ENCODE results near the gene GET4.
"Not testable (repeated sequence)": the region's sequence is repeated elsewhere in the genome, so short reads cannot be mapped to it uniquely, and the experiment has no call there.

The GET4 gene

GRCh38 chr7:917255-918117, 41.1 kb downstream of the GET4 start:
- no peak for DNase-seq

DNA sequence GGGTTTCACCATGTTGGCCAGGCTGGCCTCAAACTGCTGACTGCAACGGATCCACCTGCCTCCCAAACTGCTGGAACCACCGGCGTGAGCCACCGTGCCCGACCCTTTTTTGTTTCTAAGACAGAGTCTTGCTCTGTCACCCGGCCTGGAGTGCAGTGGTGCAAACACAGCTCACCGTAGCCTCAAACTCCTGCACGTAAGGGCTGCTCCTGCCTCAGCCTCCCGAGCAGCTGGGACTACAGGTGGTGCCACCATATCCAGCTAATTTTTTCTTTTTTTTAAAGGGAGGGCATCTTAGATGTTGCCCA, 41.7 kb downstream of the GET4 start:
- no peak for DNase-seq

DNA sequence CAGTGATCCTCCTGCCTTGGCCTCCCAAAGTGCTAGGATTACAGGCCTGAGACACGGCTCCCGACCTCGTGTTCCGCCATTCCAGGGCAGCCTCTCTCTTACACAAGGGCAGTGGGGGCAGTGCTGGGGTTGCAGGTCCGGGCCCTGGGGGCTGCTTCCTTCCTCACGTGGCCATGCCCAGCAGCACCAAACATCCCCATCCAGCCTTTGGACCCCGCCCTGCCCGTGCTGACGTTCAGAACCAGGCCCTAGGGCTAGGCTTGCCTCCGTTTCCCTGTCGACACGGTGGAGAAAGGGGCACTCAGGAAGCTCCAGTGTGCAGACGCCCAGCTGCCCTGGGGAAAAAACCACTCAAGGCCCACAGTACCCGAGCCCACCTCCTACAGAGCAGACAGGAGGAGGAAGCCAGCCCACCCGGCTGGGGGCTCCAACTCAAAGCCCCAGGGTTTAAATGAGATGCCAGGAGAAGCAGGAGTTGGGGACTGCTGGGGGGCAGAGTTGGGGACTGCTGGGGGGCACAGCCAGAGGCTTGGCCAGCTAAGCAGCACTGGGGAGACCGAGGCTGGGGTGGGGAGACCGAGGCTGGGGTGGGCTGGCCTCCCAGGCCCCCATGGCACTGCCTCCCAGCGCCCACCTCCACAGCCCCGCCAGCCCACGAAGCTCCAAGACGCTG, 42.2 kb downstream of the GET4 start:
- no peak for DNase-seq

- no peak for DNase-seq
These were observed 42.7 kb downstream of the GET4 start for GRCh38 chr7:919114-919442.

- DNase-seq: no peak
These were observed 43.6 kb downstream of the GET4 start for GRCh38 chr7:919924-920341.

DNA sequence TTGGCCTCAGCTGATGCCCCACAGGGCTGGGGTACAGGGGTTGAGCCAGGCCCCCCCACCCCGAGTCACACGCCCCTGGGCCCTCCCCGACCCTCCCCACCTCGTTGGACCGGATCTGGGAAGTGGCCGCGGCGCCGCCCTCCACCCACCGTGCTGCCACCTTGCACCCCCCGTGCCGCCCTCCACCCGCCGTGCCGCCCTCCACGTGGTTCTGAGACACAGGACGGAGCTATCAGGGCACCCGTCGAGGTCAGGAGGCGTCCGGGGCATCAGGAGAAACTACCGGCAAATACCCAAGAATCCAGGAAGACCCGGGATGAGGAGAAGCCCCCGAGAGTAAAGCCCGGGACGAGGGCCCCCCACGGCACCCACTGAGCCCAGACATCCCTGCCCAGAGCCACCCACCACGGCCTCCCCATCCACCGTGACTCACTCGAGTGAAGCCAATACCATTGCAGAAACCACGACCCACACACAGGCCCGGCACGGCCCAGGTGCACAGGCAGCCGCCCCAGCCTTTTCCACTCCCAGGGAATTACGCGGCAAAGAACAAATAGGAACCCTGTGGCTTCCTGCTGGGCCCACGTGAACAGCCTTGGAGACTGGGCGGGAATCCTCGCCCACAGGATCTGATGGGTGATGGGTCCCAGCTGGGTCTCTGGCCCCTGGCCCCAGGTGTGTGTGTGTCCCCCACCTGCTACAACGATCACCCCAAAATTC, 44.2 kb downstream of the GET4 start:
- no peak for DNase-seq

DNA sequence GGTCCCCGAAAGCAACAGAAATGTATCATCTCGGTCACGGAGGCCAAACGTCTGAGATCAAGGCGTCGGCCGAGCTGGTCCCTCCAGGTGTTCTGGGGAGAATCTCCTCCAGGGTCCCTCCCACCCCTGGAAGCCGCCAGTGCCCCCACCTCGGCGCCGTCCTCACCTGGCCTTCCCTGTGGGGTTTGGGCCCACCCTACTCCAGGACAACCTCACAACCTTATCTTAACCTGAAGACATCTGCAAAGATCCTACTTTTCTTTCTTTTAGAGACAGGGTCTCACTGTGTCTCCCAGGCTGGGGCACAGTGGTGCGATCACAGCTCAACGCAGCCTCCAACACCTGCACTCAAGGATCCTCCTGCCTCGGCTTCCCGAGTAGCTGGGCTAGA, 44.7 kb downstream of the GET4 start:
- no peak for DNase-seq

DNA sequence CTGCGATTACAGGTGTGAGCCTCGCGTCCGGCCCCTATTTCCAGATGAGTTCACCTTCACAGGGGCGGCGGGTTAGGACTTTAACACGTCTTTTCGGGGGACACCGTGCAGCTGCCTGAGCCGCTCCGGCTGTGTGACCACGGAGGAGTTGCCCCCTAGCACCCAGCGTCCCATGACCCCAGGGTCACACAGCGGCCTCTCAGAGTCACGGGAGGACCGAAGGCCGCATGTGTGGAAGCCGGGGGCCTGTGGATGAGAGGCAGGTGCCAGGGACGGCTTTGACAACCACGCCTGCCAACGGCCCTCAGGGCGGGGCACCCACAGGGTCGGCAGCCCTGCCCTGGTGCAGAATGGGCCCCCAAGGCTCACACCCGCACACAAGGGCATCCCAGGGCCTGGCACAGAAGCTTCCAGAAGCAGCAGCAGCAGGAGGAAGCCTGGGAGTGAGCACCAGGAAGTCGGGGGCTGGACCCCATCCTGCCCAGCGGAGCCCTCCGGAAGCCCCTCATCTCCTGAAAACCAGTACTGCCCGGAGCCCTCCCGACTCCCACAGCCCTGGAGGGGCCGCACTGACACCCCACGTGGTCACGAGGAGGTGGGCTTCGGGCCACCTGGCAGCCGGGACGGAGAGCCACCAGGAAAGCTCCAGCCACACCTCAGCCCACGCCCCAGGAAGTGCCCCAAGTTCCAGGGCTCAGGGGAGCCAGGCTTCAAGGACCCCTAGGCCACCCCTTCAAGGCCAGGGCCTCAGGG, 45.4 kb downstream of the GET4 start:
- DNase-seq: no peak

- DNase-seq: peak; percentile 59 to 71
These were observed 46.2 kb downstream of the GET4 start for GRCh38 chr7:922334-923107.

- DNase-seq: peak; percentile 89 to 92
These were observed 47.0 kb downstream of the GET4 start for GRCh38 chr7:923108-924041.

DNA sequence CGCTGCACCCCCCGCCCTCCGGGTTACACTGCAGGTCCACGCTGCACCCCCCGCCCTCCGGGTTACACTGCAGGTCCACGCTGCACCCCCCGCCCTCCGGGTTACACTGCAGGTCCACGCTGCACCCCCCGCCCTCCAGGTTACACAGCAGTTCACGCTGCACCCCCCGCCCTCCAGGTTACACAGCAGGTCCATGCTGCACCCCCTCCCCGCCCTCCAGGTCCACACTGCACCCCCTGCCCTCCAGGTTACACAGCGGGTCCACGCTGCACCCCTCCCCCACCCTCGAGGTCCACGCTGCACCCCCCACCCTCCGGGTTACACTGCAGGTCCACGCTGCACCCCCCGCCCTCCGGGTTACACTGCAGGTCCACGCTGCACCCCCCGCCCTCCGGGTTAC, 47.7 kb downstream of the GET4 start:
- not testable (repeated sequence) for DNase-seq

GRCh38 chr7:924541-925231, 48.3 kb downstream of the GET4 start:
- peak; percentile 37 to 44 for DNase-seq

DNA sequence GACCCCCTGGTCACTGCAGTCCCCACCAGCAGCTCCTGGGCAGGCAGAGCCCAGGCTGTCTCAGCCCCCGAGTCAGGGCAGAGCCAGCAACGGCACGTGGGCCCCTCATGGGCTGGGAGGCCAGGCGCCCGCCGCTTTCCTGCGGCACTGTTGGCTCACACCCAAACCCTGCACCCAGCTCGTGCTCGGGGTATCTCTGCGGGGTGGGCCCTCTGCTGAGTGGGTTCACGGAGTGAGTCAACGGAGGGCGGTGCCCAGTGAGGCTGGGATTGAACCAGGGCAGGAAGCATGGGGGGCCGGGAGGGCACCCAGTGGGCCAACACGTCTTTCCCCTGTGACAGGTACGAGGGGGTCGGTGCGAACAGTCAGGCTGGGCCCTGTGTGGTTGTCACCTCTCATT, 49.2 kb downstream of the GET4 start:
- peak; percentile 54 to 70 for DNase-seq

DNA sequence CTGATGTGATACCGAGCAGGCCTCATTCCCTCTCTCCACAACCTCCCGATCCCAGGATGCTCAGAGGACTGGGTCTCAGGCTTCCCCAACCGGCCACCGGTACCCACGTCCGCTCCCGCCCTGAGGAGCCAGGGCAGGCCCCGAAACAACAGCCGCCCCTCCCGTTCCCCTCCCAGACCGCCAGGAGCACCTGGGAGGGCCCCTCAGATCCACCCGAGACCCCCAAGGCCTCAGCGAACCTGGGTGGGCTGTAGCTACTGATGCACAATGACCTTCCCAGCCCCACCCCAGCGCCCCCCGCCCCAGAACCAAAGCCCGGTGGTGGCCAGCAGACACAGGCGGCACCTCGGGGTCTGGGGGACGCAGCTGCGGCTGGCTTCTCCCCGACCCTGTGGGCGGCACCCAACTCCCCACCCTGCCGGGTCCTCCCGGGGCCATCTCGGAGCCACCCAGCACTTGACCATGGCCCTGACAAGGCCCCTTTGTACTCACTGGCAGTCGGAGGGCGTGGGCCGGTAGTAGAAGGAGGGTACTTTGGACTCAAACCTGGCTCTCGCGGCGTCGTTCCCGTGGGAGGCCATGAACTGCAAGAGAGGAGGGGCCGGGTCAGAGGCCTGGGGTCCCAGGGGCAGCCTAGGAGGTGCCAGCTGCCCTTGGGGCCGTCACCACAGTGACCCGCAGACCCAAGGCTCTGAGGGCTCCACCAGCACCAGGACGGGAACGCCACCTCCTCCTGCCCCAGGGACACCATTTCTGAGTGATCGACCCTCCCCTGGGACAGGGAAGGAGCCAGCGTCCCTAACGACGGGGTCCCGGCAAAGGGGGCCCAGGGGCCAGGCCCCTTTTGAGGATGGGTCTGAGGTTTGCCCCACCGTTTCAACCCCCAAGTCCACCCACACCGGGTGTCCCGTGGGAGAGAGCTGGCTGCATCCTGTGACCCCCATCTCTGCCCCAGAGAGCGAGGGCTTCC, 50.0 kb downstream of the GET4 start:
- DNase-seq: no peak

DNA sequence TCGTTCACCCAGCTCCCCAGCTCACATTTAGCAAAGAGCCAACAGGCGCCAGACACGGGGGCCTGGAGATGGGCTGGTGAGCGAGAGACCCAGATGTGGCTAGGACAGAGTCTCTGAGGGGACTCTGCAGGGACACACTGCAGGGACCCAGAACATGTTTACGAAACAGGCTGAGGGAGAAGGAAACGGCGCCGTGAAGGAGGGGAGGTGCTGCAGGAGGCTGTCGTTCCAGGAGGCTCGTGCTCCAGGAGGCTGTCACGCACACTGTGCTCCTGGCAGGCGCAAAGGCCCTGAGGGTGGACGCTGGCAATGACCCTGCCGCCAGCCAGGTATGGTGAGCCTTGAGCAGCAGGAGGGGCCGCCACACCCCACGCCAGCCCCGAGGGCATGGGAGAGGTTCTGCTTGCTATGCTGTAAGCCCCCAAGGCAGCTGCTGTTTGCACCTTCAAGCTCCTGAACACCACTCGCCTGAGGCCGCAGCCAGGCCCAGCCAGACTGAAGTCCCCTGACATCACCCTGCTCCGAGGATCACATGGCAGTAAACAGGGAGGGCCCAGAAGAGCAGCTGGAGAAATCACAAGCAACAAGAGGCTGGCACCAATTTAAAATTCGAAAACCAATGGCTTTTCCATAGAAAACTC, 50.8 kb downstream of the GET4 start:
- DNase-seq: no peak

DNA sequence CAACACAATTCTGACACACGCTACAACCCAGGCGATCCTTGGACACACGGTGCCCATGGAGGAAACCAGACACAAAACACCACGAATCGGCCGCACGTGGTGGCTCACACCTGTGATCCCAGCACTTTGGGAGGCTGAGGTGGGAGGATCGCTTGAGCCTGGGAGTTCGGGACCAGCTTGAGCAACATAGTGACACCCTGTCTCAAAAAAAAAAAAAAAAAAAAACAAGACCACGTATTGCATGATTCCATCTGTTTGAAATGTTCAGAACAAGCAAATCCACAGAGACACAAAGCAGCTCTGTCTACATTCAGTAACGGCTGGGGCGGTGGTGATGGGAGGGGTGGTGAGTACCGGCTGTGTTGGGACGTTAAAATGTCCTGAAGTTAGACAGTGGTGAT, 53.0 kb downstream of the GET4 start:
- DNase-seq: no peak

GRCh38 chr7:930975-931758, 54.8 kb downstream of the GET4 start:
- DNase-seq: no peak
